ENCODE data around the gene ITGA1.

GRCh38 chr5:52769061-52769460 lies 18.7 kb upstream of the ITGA1 start:
- no peak for TF ChIP-seq CTCF (IDR thresholded peaks at IDR 0.05; ENCODE audit: insufficient read depth, low read length)
- TF ChIP-seq POLR2AphosphoS5 (IDR thresholded peaks at IDR 0.05; ENCODE audit: low read depth) = no peak
- TF ChIP-seq, protein P1, sequence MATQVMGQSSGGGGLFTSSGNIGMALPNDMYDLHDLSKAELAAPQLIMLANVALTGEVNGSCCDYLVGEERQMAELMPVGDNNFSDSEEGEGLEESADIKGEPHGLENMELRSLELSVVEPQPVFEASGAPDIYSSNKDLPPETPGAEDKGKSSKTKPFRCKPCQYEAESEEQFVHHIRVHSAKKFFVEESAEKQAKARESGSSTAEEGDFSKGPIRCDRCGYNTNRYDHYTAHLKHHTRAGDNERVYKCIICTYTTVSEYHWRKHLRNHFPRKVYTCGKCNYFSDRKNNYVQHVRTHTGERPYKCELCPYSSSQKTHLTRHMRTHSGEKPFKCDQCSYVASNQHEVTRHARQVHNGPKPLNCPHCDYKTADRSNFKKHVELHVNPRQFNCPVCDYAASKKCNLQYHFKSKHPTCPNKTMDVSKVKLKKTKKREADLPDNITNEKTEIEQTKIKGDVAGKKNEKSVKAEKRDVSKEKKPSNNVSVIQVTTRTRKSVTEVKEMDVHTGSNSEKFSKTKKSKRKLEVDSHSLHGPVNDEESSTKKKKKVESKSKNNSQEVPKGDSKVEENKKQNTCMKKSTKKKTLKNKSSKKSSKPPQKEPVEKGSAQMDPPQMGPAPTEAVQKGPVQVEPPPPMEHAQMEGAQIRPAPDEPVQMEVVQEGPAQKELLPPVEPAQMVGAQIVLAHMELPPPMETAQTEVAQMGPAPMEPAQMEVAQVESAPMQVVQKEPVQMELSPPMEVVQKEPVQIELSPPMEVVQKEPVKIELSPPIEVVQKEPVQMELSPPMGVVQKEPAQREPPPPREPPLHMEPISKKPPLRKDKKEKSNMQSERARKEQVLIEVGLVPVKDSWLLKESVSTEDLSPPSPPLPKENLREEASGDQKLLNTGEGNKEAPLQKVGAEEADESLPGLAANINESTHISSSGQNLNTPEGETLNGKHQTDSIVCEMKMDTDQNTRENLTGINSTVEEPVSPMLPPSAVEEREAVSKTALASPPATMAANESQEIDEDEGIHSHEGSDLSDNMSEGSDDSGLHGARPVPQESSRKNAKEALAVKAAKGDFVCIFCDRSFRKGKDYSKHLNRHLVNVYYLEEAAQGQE (IDR thresholded peaks at IDR 0.05; ENCODE audit: insufficient replicate concordance, low read depth) = no peak
